Measurements from ENCODE around the gene TXNDC17.

The TXNDC17 gene

DNA sequence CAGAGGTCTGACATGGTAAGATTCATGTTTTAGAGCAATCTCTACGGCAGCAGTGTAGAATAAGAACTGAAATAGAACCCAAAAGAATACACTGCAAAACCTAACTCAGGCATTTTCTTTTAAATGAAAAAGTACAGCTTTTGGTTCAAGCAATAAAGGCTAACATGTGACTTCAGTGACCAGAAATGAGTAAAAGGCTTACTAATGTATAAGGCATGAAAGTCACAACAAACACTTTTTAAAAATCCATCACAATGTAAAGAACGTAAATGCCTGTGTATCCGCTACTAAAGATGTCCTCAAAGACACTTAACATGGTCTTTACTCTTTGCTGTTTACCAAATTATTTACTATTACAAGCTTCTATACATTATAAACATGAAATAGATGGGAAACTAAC lies 16.9 kb upstream of the TXNDC17 start:
- H3K36me3 Mint-ChIP-seq: peaks cover 12% of the 10 kb centered on the region
- H3K4me3 Mint-ChIP-seq: no peak overlapping the region
- no peaks in the 10 kb centered on the region for H3K27me3 Mint-ChIP-seq
- H3K4me1 Mint-ChIP-seq (ENCODE audit: low read depth): no peaks in the 10 kb centered on the region
- H3K9me3 Mint-ChIP-seq (ENCODE audit: low read depth): no peaks in the 10 kb centered on the region
- H3K27ac Mint-ChIP-seq: no peak overlapping the region

DNA sequence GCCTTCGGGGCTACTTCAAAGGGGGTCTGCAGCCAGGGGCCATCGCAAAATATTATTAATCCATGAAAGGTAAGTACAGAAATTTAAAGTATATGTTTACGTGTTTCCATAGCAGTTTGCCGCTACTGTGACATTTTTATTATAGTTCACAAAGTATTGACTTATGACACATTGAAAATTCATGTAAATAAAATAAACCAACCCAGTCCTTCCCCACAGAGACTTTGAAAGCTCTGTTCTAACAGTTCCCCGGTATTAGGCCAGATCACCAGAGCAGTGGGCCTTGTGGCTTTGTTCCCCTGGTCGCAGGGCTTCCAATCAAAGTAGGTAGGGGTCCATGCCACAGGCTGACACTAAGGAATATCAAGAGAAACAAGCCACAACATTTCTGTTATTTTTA lies 14.2 kb upstream of the TXNDC17 start:
- Mint-ChIP-seq H3K36me3 (peaks cover 17% of the 10 kb centered on the region), H3K4me3 (no peak overlapping the region), H3K27me3 (no peaks in the 10 kb centered on the region), H3K4me1 (ENCODE audit: low read depth) (peaks cover 8% of the 10 kb centered on the region), H3K27ac (no peak overlapping the region), H3K9me3 (ENCODE audit: low read depth) (no peaks in the 10 kb centered on the region)

DNA sequence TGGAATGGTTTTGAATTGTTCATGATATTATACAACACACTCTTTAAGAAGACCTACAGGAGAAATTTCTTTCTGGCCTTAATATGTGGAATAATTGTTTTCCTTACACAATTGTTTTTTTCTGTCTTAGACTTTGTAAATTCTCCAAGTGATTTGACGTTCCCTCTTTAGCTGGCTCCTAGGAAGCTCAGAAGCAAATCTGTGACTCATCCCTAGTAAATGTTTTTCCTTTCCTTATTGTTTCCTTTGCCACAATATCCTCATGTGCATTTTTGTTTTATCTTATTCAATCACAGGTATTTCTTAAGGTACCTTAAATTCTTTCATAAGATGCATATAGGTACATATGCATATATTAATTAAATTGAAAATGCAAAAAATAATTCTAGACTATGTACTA lies 13.8 kb upstream of the TXNDC17 start:
- Mint-ChIP-seq H3K27ac (no peak overlapping the region), H3K9me3 (ENCODE audit: low read depth) (no peaks in the 10 kb centered on the region), H3K36me3 (peaks cover 17% of the 10 kb centered on the region), H3K27me3 (no peaks in the 10 kb centered on the region), H3K4me3 (no peak overlapping the region), H3K4me1 (ENCODE audit: low read depth) (peaks cover 8% of the 10 kb centered on the region)

DNA sequence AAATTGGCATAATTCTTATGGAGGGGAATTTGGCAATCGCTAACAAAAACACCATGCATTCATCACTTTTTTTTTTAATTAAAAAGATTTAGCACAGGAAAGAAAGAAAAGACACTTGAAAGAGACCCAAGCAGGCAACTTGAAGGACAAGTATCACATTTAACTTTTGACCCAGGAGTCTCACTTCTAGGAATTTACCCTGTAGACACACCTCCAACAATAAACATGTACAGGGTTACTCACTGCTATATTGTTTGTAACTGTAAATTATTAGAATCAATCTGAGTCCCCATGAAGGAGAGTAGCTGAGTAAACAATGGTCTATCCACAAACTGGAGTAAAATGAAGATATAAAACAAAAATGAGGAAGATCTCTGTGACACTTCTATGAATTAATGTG lies 10.5 kb upstream of the TXNDC17 start:
- no peaks in the 10 kb centered on the region for H3K27me3 Mint-ChIP-seq
- H3K9me3 Mint-ChIP-seq (ENCODE audit: low read depth): no peaks in the 10 kb centered on the region
- peaks cover 30% of the 10 kb centered on the region for H3K36me3 Mint-ChIP-seq
- H3K4me3 Mint-ChIP-seq: no peak overlapping the region
- H3K27ac Mint-ChIP-seq: no peak overlapping the region
- H3K4me1 Mint-ChIP-seq (ENCODE audit: low read depth): peaks cover 16% of the 10 kb centered on the region

DNA sequence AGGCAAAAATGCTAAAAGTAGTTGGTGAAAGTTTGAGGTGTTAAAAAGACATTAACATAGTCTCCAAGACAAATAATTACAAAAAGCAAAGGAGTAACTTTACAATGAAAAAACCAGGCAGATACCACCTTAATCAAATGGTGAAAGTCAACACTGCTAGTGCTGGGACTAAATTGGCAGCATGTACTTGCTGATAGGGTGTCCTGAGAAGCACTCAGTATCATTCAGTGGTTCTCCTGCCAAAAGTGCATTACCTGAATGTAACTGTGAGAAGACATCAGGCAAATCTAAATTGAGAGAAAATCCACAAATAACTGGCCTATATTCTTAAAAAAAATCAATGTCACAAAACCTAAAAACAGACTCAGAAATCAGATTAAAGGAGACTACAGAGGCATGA lies 8.3 kb upstream of the TXNDC17 start:
- H3K4me1 Mint-ChIP-seq (ENCODE audit: low read depth): peaks cover 17% of the 10 kb centered on the region
- H3K27me3 Mint-ChIP-seq: no peaks in the 10 kb centered on the region
- no peak overlapping the region for H3K4me3 Mint-ChIP-seq
- peaks cover 27% of the 10 kb centered on the region for H3K36me3 Mint-ChIP-seq
- H3K27ac Mint-ChIP-seq: no peak overlapping the region
- no peaks in the 10 kb centered on the region for H3K9me3 Mint-ChIP-seq (ENCODE audit: low read depth)

DNA sequence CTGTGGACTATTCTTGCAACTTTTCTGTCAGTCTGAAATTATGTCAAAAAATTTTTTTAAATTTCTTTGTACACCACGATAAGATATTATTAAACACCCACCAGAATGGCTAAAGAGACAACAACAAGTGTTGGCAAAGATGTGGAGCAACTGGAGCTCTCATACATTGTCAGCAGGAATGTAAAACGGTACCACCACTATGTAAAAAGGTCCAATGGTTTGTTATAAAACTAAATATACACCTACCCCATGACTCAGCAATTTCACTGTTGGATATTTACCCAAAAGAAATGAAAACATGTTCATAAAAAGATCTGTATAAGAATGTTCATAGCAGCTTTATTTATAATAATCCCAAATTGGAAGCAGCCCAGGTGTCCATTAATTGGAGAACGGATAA lies 7.6 kb upstream of the TXNDC17 start:
- Mint-ChIP-seq H3K9me3 (ENCODE audit: low read depth) (no peaks in the 10 kb centered on the region), H3K27me3 (no peaks in the 10 kb centered on the region), H3K4me1 (ENCODE audit: low read depth) (peaks cover 21% of the 10 kb centered on the region), H3K4me3 (no peak overlapping the region), H3K27ac (no peak overlapping the region), H3K36me3 (peaks cover 24% of the 10 kb centered on the region)

DNA sequence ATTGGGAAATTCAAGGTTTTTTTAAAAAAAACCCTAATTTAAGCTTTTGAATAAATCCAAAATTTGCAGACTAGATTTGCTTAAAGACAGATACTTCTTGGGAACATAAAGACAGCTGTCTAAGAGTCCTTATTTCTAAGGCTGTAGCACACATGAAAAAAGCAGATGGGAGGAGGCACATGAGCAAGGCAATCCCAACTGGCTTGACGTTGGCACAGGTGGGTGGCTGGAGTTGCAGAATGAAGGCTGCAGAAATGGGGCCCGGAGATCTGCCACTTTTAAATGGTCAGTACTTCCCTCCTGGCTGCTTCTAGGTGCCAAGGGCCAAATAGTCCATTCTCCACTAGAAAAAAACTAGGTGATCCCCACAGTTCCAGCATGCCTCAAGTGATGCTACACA lies 4.8 kb upstream of the TXNDC17 start:
- no peak overlapping the region for H3K4me3 Mint-ChIP-seq
- H3K36me3 Mint-ChIP-seq: peaks cover 19% of the 10 kb centered on the region
- H3K4me1 Mint-ChIP-seq (ENCODE audit: low read depth): peaks cover 28% of the 10 kb centered on the region
- no peaks in the 10 kb centered on the region for H3K9me3 Mint-ChIP-seq (ENCODE audit: low read depth)
- no peaks in the 10 kb centered on the region for H3K27me3 Mint-ChIP-seq
- H3K27ac Mint-ChIP-seq: no peak overlapping the region

DNA sequence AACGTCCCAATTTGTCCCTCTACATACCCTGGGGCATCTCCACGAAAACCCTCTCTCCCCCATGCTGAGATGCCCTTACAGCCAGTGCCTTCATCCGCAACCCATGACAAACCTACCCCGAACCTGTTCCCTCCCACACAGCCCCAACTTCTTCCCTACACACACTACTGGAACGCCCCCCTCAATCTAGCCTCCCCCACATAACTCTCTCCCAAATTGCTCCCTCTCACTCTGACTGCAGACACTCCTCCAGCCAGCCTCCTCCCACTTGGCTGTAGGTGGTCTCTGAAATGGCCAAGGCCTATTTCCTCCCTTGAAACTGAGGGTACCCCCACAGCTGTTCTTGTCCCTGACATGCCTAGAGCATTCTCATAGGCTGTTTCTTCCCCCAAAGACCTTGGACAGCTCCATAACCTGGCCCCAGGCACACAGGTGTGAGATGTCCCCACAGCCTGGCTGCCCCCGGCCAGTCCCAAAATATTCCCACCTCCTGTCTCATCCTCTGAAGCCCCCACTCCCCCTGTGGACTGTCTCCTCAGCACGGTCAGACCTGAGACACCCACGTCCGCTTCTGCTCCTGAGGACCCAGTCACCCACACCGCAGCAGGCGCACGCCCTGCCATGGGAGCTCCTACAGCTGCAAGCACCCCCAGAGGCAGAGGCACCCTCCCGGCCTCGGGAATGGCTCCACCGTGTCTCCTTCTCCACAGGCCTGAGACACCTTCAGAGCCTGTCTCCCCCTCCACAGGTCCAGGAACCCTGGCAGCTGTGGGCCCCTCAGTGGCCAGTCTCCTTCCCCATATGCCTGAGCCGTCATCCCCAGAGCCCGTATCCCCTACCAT lies 4.0 kb upstream of the TXNDC17 start:
- Mint-ChIP-seq H3K27me3 (no peaks in the 10 kb centered on the region), H3K27ac (no peak overlapping the region), H3K36me3 (peaks cover 18% of the 10 kb centered on the region), H3K9me3 (ENCODE audit: low read depth) (no peaks in the 10 kb centered on the region), H3K4me1 (ENCODE audit: low read depth) (peaks cover 28% of the 10 kb centered on the region), H3K4me3 (no peak overlapping the region)

DNA sequence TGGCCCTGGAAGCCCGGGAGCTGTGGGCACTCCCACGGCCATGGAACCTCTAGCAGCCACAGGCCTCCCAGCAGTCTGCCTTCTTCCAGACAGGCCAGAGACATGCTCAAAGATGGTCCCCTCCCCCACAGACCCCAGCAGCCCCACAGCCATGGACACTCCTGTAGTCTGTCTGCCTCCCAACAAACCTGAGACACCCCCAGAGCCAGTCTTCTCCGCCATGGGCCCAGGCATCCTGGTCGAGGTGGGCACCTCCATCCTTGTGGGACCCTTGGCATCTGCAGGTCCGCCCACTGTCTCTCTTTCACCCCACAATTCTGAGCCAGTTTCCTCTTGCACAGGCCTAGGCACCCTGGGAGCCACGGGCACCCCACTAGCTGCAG lies 3.4 kb upstream of the TXNDC17 start:
- no peak overlapping the region for H3K27ac Mint-ChIP-seq

DNA sequence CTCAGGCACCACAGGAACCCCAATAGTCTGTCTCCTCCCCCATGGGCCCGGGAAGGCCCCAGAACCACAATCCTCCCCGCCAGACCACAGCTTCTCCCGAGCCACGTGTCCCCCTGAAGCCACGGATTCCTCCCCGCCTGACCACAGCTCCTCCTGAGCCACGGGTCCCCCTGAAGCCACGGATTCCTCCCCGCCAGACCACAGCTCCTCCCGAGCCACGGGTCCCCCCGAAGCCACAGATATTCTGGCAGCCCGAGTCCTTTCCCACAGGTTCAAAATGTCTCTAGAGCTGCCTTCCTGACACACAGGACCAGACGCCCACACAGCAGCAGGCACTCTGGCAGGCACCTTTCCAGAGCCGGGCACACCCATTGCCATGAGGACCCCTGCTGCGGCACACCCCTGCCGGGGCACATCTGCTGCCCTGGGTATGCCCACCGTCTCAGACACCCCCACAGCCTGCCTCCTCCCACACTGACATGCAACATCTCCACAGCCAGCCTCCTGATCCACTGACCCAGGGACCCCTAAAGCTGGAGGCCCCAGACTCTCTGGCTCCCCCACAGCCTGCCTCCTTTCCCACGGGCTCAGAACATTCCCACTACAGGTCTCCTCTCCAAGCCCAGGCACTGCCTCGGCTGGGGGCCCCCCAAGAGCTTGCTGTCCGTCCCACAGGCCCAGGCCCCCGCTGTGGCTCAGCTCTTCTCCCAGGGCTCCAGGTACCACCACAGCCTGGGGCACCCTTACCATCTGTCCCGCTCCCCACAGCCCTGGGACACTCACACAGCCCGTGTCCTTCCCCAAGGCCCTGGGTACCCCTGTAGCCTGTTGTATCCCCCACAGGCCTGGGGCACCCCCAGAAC lies 2.6 kb upstream of the TXNDC17 start:
- no peaks in the 10 kb centered on the region for H3K27me3 Mint-ChIP-seq
- peak overlapping the region; percentile 59 for H3K4me3 Mint-ChIP-seq
- H3K36me3 Mint-ChIP-seq: peaks cover 14% of the 10 kb centered on the region
- H3K27ac Mint-ChIP-seq: no peak overlapping the region
- H3K4me1 Mint-ChIP-seq (ENCODE audit: low read depth): peaks cover 35% of the 10 kb centered on the region
- no peaks in the 10 kb centered on the region for H3K9me3 Mint-ChIP-seq (ENCODE audit: low read depth)

More for the DNA sequence above, 3.4 kb upstream of the TXNDC17 start:
- peaks cover 33% of the 10 kb centered on the region for H3K4me1 Mint-ChIP-seq (ENCODE audit: low read depth)
- H3K9me3 Mint-ChIP-seq (ENCODE audit: low read depth): no peaks in the 10 kb centered on the region
- H3K36me3 Mint-ChIP-seq: peaks cover 18% of the 10 kb centered on the region
- H3K27me3 Mint-ChIP-seq: no peaks in the 10 kb centered on the region
- no peak overlapping the region for H3K4me3 Mint-ChIP-seq

DNA sequence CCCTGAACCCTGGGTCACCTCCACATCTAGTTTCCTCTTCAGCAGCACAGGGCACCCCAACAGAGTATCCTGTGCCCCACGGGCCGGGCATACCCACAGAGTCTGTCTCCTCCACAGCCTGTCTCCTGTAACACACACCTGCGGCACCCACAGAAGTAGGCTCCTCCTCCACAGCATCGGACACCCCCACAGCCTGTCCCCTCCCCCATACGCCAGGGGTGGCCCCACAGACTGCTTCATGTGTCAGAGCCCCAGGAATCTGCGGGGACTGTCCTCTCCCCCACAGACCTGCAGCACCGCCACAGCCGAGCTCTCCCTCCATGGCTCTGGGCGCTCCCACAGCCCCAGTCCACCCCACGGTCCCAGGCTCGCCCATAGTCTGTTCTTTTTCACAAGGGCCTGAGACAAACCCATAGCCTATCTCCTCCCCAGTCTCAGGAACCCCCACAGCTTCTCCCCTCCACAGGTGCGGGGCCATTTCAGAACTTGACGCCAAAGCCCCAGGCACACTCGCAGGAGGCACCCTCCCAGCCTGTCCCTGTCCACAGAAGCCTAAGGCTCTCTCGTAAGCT lies 1.8 kb upstream of the TXNDC17 start:
- no peaks in the 10 kb centered on the region for H3K9me3 Mint-ChIP-seq (ENCODE audit: low read depth)
- peak overlapping the region; percentile 97 for H3K4me3 Mint-ChIP-seq

DNA sequence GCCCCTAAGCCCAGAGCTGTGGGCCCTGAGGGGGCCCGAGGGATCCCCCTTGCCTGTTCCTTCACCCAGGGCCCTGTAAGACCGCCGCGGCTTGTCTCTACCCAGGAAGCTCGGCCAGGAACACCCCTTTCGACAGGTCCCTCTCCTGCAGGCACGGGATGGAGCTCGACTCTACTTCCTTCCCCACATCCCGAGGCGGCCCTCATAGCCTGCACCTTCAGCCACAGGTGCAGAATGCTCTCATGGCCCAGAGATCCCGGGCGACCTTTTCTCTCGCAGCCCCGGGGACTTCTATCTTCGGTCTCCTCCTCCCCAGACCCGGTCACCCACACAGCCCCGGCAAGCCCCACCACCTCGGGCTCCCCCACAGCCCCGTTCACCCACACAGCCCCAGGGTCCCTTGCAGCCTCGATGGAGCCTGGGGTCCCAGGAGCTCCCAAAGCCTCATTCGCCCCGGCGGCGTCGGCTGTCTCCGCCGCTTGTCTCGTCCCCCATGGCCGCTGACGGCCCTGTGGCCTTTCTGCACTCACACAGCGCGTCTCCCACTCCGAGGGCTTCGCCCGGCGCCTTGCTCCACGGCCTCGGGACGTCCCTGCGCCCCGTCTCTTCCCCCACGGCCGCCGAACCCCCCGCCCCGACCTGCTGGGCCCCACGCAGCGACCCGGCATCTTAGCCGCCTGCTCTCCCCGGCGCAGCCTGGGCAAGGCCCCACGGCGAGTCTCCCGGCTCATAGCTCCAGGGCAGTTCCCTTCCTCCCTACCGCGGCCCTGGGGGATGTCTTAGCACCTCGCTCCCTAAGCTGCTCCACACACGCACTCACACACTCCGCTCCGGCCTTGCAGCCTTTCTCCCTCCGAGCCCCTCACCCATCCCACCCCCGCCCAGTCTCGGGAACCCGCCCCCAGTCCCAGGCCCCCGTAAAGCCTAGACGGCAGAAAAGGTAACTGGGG lies 999 bp upstream of the TXNDC17 start:
- Mint-ChIP-seq H3K27me3 (no peaks in the 10 kb centered on the region), H3K4me3 (peak overlapping the region; percentile 97), H3K4me1 (ENCODE audit: low read depth) (peaks cover 49% of the 10 kb centered on the region)

More for the DNA sequence above, 1.8 kb upstream of the TXNDC17 start:
- Mint-ChIP-seq H3K36me3 (peaks cover 7% of the 10 kb centered on the region), H3K27ac (peak overlapping the region; percentile 58), H3K27me3 (no peaks in the 10 kb centered on the region), H3K4me1 (ENCODE audit: low read depth) (peaks cover 42% of the 10 kb centered on the region)

DNA sequence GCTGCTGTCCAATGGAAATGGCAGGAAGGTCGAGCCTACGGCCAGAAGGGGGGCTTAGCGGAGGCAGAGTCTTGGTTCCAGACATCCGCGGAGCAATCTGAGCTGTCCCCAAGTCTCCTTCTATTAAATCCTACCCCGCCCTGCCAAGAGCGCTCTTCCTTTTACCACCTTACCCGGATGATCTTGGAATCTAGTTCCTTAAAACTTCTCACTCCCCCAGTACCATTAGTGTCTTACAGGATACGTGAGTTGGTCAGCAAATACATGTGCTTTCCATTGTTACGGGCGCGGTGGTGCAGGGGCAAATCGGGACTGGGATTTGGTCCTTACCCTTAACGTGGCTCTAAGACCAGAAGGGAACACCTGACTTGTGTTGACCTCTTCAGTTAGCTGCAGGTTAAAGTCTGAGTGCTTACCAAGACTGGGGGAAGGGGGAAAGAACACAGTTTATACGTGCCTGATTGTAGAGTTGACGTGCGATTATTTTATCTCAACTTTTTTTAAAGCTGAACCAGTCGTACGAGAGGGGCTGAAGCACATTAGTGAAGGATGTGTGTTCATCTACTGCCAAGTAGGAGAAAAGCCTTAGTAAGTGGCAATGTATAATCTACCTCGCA lies 495 bp downstream of the TXNDC17 start:
- no peaks in the 10 kb centered on the region for H3K27me3 Mint-ChIP-seq
- peak overlapping the region; percentile 97 for H3K27ac Mint-ChIP-seq
- peak overlapping the region; percentile 97 for H3K4me3 Mint-ChIP-seq
- no peaks in the 10 kb centered on the region for H3K9me3 Mint-ChIP-seq (ENCODE audit: low read depth)
- H3K36me3 Mint-ChIP-seq: peaks cover 8% of the 10 kb centered on the region
- peaks cover 56% of the 10 kb centered on the region for H3K4me1 Mint-ChIP-seq (ENCODE audit: low read depth)

More for the DNA sequence above, 999 bp upstream of the TXNDC17 start:
- Mint-ChIP-seq H3K27ac (peak overlapping the region; percentile 97), H3K36me3 (peaks cover 10% of the 10 kb centered on the region), H3K9me3 (ENCODE audit: low read depth) (no peaks in the 10 kb centered on the region)

DNA sequence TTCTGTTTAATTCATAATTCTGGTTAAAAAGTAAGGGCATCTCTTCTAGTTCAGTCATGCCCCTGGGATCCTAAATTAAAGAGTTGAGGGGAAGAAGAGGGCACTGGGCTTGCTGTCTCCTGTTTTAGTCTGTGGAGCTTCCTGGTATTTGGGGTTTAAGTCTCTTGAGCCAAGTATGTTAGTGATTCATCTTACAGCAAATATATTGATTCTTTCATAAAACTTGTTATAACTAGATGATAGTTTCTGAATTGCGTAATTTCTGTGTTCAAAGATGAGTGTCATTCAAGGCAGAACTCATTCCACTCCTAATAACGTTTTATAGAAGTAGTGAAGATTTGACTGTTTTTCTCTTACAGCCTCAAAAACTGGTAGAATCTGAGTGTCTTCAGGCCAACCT lies 1.7 kb downstream of the TXNDC17 start:
- peak overlapping the region; percentile 75 for H3K27ac Mint-ChIP-seq
- no peaks in the 10 kb centered on the region for H3K9me3 Mint-ChIP-seq (ENCODE audit: low read depth)
- H3K4me3 Mint-ChIP-seq: peak overlapping the region; percentile 97
- H3K4me1 Mint-ChIP-seq (ENCODE audit: low read depth): peaks cover 64% of the 10 kb centered on the region
- H3K27me3 Mint-ChIP-seq: no peaks in the 10 kb centered on the region
- peaks cover 8% of the 10 kb centered on the region for H3K36me3 Mint-ChIP-seq
